Astrocyte (in vitro differentiated cells and primary cell): Measurements from ENCODE around the gene COL5A1. TPM values are rescaled to one million over a fixed set of nuclear protein-coding genes. Genes with fewer than 3 reads are reported as not detected.

Source experiments
- DNase-seq: peaks from one replicate; pipeline ENCODE4 v3.0.0-alpha.2; 2010; ENCODE audit warnings: low read depth
- FAIRE-seq: peaks from 2 replicates; lab custom pipeline; 2011; peaks lifted over from hg19 to GRCh38; lab: Jason Lieb, UNC
- H2AFZ ChIP-seq: 2 replicates; pipeline ENCODE4 v1.6.0; 2012; ENCODE audit warnings: low read depth, low read length, inconsistent platforms
- H3K27ac ChIP-seq: 2 replicates; pipeline ENCODE4 v1.5.1; 2011; ENCODE audit warnings: low read depth, low read length, inconsistent platforms
- H3K27me3 ChIP-seq: 2 replicates; pipeline ENCODE4 v1.6.0; 2011; ENCODE audit warnings: low read length, inconsistent platforms; ENCODE audit not compliant: insufficient read depth
- H3K36me3 ChIP-seq: 2 replicates; pipeline ENCODE4 v1.5.1; 2011; ENCODE audit warnings: low read length, inconsistent platforms; ENCODE audit not compliant: insufficient read depth
- H3K4me1 ChIP-seq: 2 replicates; pipeline ENCODE4 v1.5.1; 2011; ENCODE audit warnings: low read length, inconsistent platforms; ENCODE audit not compliant: insufficient read depth
- H3K4me2 ChIP-seq: 2 replicates; pipeline ENCODE4 v1.6.0; 2012; ENCODE audit warnings: low read length, inconsistent platforms
- H3K4me3 ChIP-seq: 2 replicates; pipeline ENCODE4 v1.5.1; 2011; ENCODE audit warnings: low read depth, mild to moderate bottlenecking, low read length, inconsistent platforms; ENCODE audit not compliant: insufficient read depth
- H3K79me2 ChIP-seq: 2 replicates; pipeline ENCODE4 v1.6.0; 2012; ENCODE audit warnings: mild to moderate bottlenecking, low read length, inconsistent platforms; ENCODE audit not compliant: insufficient read depth
- H3K9ac ChIP-seq: 2 replicates; pipeline ENCODE4 v1.6.0; 2012; ENCODE audit warnings: mild to moderate bottlenecking, low read length, inconsistent platforms
- H3K9me3 ChIP-seq: 2 replicates; pipeline ENCODE4 v1.5.1; 2012; ENCODE audit warnings: low read depth, mild to moderate bottlenecking, low read length, inconsistent platforms; ENCODE audit not compliant: insufficient read depth
- H4K20me1 ChIP-seq: 2 replicates; pipeline ENCODE4 v1.6.0; 2012; ENCODE audit warnings: low read length, inconsistent platforms; ENCODE audit not compliant: insufficient read depth
- H3K27ac Mint-ChIP-seq: one replicate; pipeline ENCODE4 v1.8.0; 2021; ENCODE audit warnings: mild to moderate bottlenecking, mixed read lengths; ENCODE audit not compliant: unreplicated experiment
- H3K27me3 Mint-ChIP-seq: one replicate; pipeline ENCODE4 v1.8.0; 2021; ENCODE audit warnings: low read depth, mixed read lengths; ENCODE audit not compliant: unreplicated experiment
- H3K36me3 Mint-ChIP-seq: one replicate; pipeline ENCODE4 v1.8.0; 2021; ENCODE audit warnings: low read depth, mixed read lengths; ENCODE audit not compliant: unreplicated experiment
- H3K4me1 Mint-ChIP-seq: one replicate; pipeline ENCODE4 v1.8.0; 2021; ENCODE audit warnings: low read depth, mixed read lengths; ENCODE audit not compliant: unreplicated experiment
- H3K4me3 Mint-ChIP-seq: one replicate; pipeline ENCODE4 v1.8.0; 2021; ENCODE audit warnings: mild to moderate bottlenecking, moderate library complexity, mixed read lengths; ENCODE audit not compliant: unreplicated experiment
- H3K9me3 Mint-ChIP-seq: one replicate; pipeline ENCODE4 v1.8.0; 2021; ENCODE audit warnings: mild to moderate bottlenecking, mixed read lengths; ENCODE audit not compliant: unreplicated experiment
- CTCF ChIP-seq: IDR thresholded peaks from 2 replicates; pipeline ENCODE4 v1.5.1; 2011; ENCODE audit warnings: low read depth, mild to moderate bottlenecking, inconsistent platforms, low read length, moderate library complexity; ENCODE audit not compliant: insufficient read depth
- EZH2 ChIP-seq: IDR thresholded peaks from 2 replicates; pipeline ENCODE4 v1.6.1; 2012; ENCODE audit warnings: mild to moderate bottlenecking, low read length, inconsistent platforms; ENCODE audit not compliant: insufficient read depth
- total RNA-seq: library from RNA; stranded (reverse); gene quantifications from 2 replicates; pipeline ENCODE4 v1.2.1, GENCODE V29; 2021

Gene COL5A1
- total RNA-seq, 1 donor from 2014 or later, result 1,055 TPM

- Histone ChIP-seq H3K9me3 (no peaks in the 10 kb centered on the region), H2AFZ (no peak overlapping the region), H3K79me2 (peaks cover 5% of the 10 kb centered on the region), H3K27me3 (no peaks in the 10 kb centered on the region), H3K9ac (no peak overlapping the region), H3K36me3 (peaks cover 62% of the 10 kb centered on the region), H3K4me2 (no peak overlapping the region), H3K27ac (no peak overlapping the region), H4K20me1 (peaks cover 88% of the 10 kb centered on the region), H3K4me3 (no peak overlapping the region), H3K4me1 (peaks cover 6% of the 10 kb centered on the region)
- FAIRE-seq (no peak), DNase-seq (no peak)
- Mint-ChIP-seq H3K4me3 (no peak overlapping the region), H3K36me3 (peaks cover 32% of the 10 kb centered on the region), H3K9me3 (no peaks in the 10 kb centered on the region), H3K4me1 (peaks cover 19% of the 10 kb centered on the region), H3K27ac (no peak overlapping the region), H3K27me3 (no peaks in the 10 kb centered on the region)
- TF ChIP-seq CTCF, result no peak
- TF ChIP-seq EZH2, result no peak
Observed at GRCh38 chr9:134795446-134795845, 153.8 kb downstream of the COL5A1 start.

GRCh38 chr9:134796882-134797281 lies 155.3 kb downstream of the COL5A1 start:
- Mint-ChIP-seq H3K36me3 (peaks cover 32% of the 10 kb centered on the region), H3K27me3 (no peaks in the 10 kb centered on the region), H3K4me3 (no peak overlapping the region), H3K4me1 (peaks cover 21% of the 10 kb centered on the region), H3K27ac (no peak overlapping the region), H3K9me3 (no peaks in the 10 kb centered on the region)
- Histone ChIP-seq H3K9ac (no peak overlapping the region), H3K36me3 (peaks cover 56% of the 10 kb centered on the region), H3K27ac (no peak overlapping the region), H3K4me1 (no peaks in the 10 kb centered on the region), H3K4me3 (no peak overlapping the region), H3K4me2 (no peak overlapping the region), H4K20me1 (peaks cover 85% of the 10 kb centered on the region), H3K27me3 (no peaks in the 10 kb centered on the region), H3K79me2 (peaks cover 5% of the 10 kb centered on the region), H2AFZ (no peak overlapping the region), H3K9me3 (no peaks in the 10 kb centered on the region)
- no peak for DNase-seq
- TF ChIP-seq EZH2 (no peak), CTCF (no peak)
- FAIRE-seq, result no peak

- peaks cover 85% of the 10 kb centered on the region for H4K20me1 ChIP-seq
- H3K4me3 Mint-ChIP-seq, result no peak overlapping the region
- H3K4me1 Mint-ChIP-seq, result peaks cover 19% of the 10 kb centered on the region
- H3K4me1 ChIP-seq, result peaks cover 3% of the 10 kb centered on the region
- H3K4me2 ChIP-seq, result no peak overlapping the region
- H3K79me2 ChIP-seq, result peaks cover 3% of the 10 kb centered on the region
- no peaks in the 10 kb centered on the region for H3K9me3 ChIP-seq
- peak overlapping the region; percentile 77 for H3K27ac Mint-ChIP-seq
- TF ChIP-seq CTCF (no peak), EZH2 (no peak)
- no peak overlapping the region for H3K4me3 ChIP-seq
- DNase-seq, result no peak
- no peaks in the 10 kb centered on the region for H3K9me3 Mint-ChIP-seq
- peaks cover 52% of the 10 kb centered on the region for H3K36me3 ChIP-seq
- peaks cover 34% of the 10 kb centered on the region for H3K36me3 Mint-ChIP-seq
- H3K9ac ChIP-seq, result no peak overlapping the region
- H3K27ac ChIP-seq, result no peak overlapping the region
- no peaks in the 10 kb centered on the region for H3K27me3 Mint-ChIP-seq
- H3K27me3 ChIP-seq, result no peaks in the 10 kb centered on the region
- H2AFZ ChIP-seq, result no peak overlapping the region
- FAIRE-seq, result no peak
Observed at GRCh38 chr9:134800791-134801339, 159.3 kb downstream of the COL5A1 start.
